NCI-H2107 treated with DMSO at 0.1 percent for 48 hours (cell line): ENCODE data around the gene THEMIS.
"Not testable (repeated sequence)": the region's sequence is repeated elsewhere in the genome, so short reads cannot be mapped to it uniquely, and the experiment has no call there.

Source experiments
- DNase-seq: peaks from one replicate; lab custom pipeline; 2025; ENCODE audit not compliant: unreplicated experiment; lab: John Stamatoyannopoulos, UW

Gene THEMIS

GRCh38 chr6:127918506-127919427, 17.9 kb upstream of the THEMIS start:
- peak; percentile 7 for DNase-seq

- DNase-seq, result no peak
Measured at GRCh38 chr6:127917766-127918165, 16.9 kb upstream of the THEMIS start.

DNA sequence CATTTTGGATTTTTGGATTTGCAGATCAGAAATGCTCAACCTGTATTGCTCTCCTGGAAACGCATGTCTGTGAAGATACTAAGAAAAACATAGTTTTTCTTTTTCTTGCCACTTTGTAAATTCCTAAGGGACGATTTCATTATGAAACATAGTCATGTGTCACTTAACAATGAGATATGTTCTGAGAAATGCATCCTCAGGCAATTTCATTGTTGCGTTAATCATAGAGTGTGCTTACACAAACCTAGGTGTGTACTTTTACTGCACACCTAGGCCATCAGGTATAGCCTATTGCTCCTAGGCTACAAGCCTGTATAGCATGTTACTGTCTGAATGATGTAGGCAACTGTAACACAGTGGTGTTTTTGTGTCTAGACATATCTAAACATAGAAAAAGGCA, 13.4 kb upstream of the THEMIS start:
- no peak for DNase-seq

- DNase-seq, result no peak
Measured at GRCh38 chr6:127912914-127913313, 12.1 kb upstream of the THEMIS start.

- DNase-seq, result no peak
Measured at GRCh38 chr6:127907960-127908640, 7.2 kb upstream of the THEMIS start.

GRCh38 chr6:127904160-127904559, 3.3 kb upstream of the THEMIS start:
- DNase-seq, result no peak

GRCh38 chr6:127902933-127903332, 2.1 kb upstream of the THEMIS start:
- DNase-seq, result no peak

DNA sequence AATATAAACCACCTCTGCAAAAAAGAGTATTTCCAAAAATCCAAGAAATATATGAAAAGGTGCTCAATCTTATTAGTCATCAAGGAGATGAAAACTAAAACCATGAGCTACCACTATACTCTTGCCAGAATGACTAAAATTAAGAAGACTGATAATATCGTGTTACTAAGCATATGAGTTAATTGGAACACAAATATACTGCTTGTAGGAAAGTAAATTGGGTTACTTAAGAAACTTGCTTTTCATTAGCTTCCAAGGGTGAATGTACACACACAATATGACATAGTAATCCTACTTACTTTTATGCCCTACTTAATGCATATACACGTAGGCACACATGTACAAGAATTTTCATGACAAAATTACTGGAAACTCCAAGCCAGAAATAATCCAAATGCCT, 3.4 kb downstream of the THEMIS start:
- DNase-seq, result no peak

DNA sequence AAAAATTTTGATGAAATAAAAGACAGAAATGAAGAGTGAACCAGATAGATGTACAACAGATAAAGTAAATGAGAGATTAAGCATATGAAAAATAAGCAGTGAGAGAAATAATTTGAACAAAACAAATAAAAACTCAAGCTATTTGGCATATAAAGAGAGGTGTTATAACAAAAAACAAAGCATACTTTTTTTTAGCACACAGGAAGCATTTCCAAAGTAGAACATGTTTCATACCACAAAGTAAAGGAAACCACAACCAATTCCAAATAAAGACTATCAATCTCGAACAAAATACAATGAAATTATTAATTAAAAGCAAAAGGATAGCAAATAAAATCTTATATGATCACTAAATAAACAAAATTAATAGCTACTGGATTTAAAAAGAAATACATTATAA, 6.8 kb downstream of the THEMIS start:
- no peak for DNase-seq

DNA sequence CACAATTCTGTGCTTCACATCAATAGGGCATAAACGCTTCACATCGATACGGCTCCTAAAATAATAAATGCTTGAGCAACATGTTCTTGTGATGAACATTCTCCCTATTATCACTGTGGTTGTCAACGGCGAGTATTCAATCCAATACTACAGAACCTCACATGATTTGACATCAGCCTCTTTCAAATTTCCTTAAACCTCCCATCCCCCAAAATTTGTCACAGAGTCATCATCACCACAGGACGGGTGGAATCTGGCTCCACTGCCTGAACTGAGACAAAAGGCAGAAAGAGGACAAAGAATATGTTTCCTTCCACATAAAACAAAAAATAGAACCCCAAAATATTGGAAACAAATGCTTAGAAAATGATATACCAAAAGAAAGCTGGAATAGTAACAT, 7.3 kb downstream of the THEMIS start:
- DNase-seq, result no peak

DNA sequence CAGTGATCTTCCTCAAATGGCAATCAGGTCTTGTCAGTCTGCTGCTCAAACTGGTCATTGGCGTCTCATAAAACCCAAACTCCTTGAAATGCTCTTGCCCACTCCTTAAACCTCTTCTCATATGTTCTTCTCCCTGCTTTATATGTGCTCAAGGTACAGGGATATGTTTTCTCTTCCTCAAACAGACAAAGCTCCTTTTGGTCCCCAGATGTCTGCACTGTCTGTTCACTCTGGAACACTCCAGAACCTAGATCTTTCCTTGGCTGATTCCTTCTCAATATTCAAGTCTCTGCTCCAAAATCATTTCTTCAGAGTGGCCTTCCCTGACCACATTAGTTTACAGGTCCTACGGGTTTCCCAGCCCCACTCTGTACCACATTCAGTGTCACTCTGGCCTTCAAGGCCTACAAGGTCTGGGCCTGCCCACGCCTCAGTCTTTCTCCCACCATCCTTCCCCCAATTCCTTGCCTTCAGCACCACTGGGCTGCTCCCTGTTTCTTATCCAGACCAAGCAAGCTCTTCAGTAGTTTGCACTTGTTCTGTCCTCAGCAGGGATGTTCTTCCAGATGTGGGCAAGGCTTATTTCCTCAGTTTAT, 9.0 kb downstream of the THEMIS start:
- DNase-seq, result no peak

DNA sequence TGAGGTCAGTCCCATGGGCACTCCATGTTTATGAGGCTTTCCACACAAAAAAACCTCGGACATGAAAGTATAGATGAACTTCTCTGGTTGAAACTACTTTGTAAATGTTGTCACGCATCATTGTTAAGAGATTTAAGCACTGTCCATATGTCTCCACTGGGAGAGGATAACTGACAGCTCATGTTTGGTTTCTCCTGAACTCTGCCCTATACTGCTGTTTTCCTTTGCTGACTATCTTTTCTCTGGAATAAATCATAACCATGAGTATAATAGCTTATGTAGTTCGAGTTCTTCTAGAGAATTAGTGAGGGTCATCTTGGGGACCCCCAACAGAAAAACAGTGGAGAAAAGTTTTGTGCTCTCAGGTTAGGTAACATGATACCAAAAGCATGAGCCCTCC, 14.3 kb downstream of the THEMIS start:
- no peak for DNase-seq

GRCh38 chr6:127884134-127884533, 16.7 kb downstream of the THEMIS start:
- DNase-seq, result no peak

DNA sequence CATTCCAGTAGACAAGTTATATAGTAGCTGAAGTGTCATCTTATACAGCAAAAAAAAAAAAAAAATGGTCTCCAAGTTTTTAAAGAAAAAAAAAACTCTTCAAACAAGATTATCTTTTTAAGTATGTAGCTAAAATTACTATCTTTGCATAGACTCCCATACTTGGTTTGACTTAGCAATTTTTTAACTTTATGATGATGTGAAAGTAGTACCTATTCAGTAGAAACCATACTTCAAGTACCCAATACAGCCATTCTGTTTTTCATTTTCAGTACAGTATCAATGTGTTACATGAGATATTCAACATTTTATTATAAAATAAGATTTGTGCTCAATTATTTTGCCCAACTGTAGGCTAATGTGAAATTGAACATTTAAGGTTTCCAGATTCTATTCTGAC, 18.9 kb downstream of the THEMIS start:
- DNase-seq, result not testable (repeated sequence)

DNA sequence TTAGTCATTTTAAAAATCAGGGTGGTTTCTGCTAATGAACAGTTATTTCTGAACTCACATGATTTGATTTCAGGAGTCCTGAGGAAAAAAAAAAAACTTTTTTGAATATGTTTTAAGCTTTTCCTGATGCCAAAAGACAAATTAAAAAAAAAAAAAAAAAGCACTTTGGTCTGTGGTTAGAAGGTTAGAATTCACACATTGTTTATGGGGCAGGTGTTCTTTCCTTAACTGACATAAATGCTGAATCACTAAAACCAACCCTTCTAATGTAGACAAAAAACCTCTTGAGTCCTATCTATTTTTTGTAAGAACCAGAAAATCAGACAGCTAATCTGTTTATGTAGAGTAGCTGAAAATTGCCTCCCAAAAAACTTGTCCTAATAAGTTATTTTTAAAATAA, 20.4 kb downstream of the THEMIS start:
- peak; percentile 79 for DNase-seq

- peak; percentile 87 for DNase-seq
Measured at GRCh38 chr6:127879685-127880084, 21.2 kb downstream of the THEMIS start.

- DNase-seq, result no peak
Measured at GRCh38 chr6:127878115-127878514, 22.7 kb downstream of the THEMIS start.

- DNase-seq, result no peak
Measured at GRCh38 chr6:127877231-127877630, 23.6 kb downstream of the THEMIS start.

GRCh38 chr6:127869772-127870404, 31.0 kb downstream of the THEMIS start:
- DNase-seq, result no peak

DNA sequence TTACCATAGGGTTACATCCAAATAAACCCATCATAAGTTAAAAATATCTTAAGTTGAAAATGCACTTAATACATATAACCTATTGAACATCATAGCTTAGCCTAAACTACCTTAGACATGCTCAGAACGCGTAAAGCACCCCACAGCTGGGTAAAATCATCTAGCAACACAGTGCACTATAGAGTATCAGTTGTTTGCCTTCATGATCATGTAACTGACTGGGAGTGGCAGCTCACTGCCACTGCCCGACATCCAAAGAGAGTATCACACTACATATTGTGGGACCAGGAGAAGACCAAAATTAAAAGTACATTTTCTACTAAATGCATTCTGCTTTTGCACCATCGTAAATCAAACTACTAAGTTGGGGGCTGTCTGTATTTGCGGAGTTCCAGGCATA, 31.7 kb downstream of the THEMIS start:
- no peak for DNase-seq

DNA sequence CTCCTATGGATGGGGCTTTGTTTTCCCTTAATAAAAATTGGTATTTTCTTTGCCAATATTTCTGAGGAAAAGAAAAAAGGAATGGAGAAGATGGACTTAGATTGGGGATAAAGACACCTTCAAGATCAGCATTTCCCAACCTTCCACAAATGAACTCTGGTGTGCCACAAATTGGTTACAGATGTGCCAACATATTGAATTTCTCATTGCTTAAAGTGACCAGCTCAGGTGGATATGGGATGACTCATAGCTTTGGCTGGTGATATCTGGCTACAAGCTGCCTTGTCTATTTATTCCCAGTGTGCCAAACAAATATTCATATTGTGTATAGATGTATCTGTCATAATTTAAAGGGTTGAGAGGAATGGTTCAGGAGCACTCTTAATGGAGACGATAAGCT, 32.5 kb downstream of the THEMIS start:
- DNase-seq, result no peak

DNA sequence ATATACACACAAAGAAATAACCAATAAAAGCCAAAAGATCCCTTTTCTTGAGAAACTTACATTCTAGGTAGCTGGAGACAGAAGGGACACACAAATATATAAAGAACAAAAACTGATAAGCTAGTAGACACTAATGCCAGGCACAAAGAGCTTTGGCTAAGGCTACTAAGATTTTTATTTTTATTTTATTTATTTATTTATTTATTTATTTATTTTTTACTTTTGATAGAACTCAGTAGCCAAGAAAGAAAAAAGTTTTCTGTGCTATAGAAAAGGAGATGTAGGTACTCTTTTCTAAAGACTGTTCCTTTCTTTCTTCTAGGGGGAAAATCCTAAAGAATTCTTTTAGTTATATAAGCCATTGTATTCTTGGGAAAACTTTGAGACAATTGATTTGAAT, 34.1 kb downstream of the THEMIS start:
- DNase-seq, result no peak
